IMR-90 (cell line): ENCODE results near the gene SPAG16. TPM values are rescaled to one million over a fixed set of nuclear protein-coding genes. Genes with fewer than 3 reads are reported as not detected.

Source experiments
- ATAC-seq: fragments of 200-7000 bp; cut with Tn5 transposase; 2 replicates; pipeline ENCODE4 v1.9.1; 2020; ENCODE audit warnings: low read depth, mild to moderate bottlenecking, moderate library complexity
- BruUV-seq: library from RNA; stranded (reverse); fragments of 400-500 nt; replicated peaks from 2 replicates; lab custom pipeline; 2021; lab: Mats Ljungman, UMichigan
- CTCF ChIA-PET: fragments of 300-600 bp; formaldehyde crosslinking; extraction: SDS; loops from one replicate; lab custom pipeline; 2021; ENCODE audit warnings: antibody characterized with exemption; lab: Yijun Ruan, JAX
- POLR2A ChIA-PET: fragments of 300-600 bp; sonication (Branson Sonifier 250); formaldehyde crosslinking; loops from one replicate; lab custom pipeline; 2022; ENCODE audit warnings: antibody characterized with exemption; ENCODE audit not compliant: unreplicated experiment; lab: Charles Lee
- DNase-seq: peaks from one replicate; pipeline ENCODE4 v3.0.0; 2013
- H2AFZ ChIP-seq: replicated peaks from 2 replicates; pipeline ENCODE3; 2013; ENCODE audit warnings: low read length, mild to moderate bottlenecking; ENCODE audit not compliant: poor library complexity
- H2AK5ac ChIP-seq: 2 replicates; pipeline ENCODE4 v1.6.1; 2013; ENCODE audit warnings: low read depth, low read length, inconsistent platforms
- H2AK9ac ChIP-seq: replicated peaks from 2 replicates; pipeline ENCODE3; 2013; ENCODE audit warnings: mild to moderate bottlenecking, low read depth, low read length, moderate library complexity; ENCODE audit not compliant: poor library complexity
- H2BK120ac ChIP-seq: 2 replicates; pipeline ENCODE4 v1.6.1; 2013; ENCODE audit warnings: low read depth, low read length, inconsistent platforms
- H2BK15ac ChIP-seq: 3 replicates; pipeline ENCODE4 v1.6.1; 2013; ENCODE audit warnings: low read depth, low read length, inconsistent platforms
- H2BK20ac ChIP-seq: 2 replicates; pipeline ENCODE4 v1.6.1; 2013; ENCODE audit warnings: low read depth, mild to moderate bottlenecking, inconsistent platforms, low read length, moderate library complexity
- H2BK5ac ChIP-seq: 2 replicates; pipeline ENCODE4 v1.6.1; 2013; ENCODE audit warnings: mild to moderate bottlenecking, low read depth, low read length, inconsistent platforms; ENCODE audit not compliant: poor library complexity, severe bottlenecking
- H3K14ac ChIP-seq: replicated peaks from 2 replicates; pipeline ENCODE4 v1.6.1; 2013; ENCODE audit warnings: low read depth, low read length, inconsistent platforms
- H3K18ac ChIP-seq: 2 replicates; pipeline ENCODE4 v1.6.1; 2013; ENCODE audit warnings: low read depth, low read length, control low read depth
- H3K23ac ChIP-seq: 2 replicates; pipeline ENCODE4 v1.6.1; 2013; ENCODE audit warnings: low read depth, low read length, inconsistent platforms
- H3K27ac ChIP-seq: 2 replicates; pipeline ENCODE4 v1.5.1; 2013; ENCODE audit warnings: mild to moderate bottlenecking, control low read depth, low read length; ENCODE audit not compliant: insufficient read depth
- H3K27me3 ChIP-seq: 2 replicates; pipeline ENCODE4 v1.6.1; 2013; ENCODE audit warnings: low read length; ENCODE audit not compliant: control insufficient read depth, insufficient read depth
- H3K36me3 ChIP-seq: 2 replicates; pipeline ENCODE4 v1.6.1; 2013; ENCODE audit warnings: low read length, mixed read lengths; ENCODE audit not compliant: control insufficient read depth, insufficient read depth
- H3K4ac ChIP-seq: 2 replicates; pipeline ENCODE4 v1.6.1; 2013; ENCODE audit warnings: low read depth, low read length, inconsistent platforms
- H3K4me1 ChIP-seq: 2 replicates; pipeline ENCODE4 v1.6.1; 2013; ENCODE audit warnings: low read length, mixed read lengths; ENCODE audit not compliant: control insufficient read depth, insufficient read depth
- H3K4me2 ChIP-seq: 2 replicates; pipeline ENCODE4 v1.6.1; 2013; ENCODE audit warnings: low read depth, mild to moderate bottlenecking, control low read depth, low read length, moderate library complexity
- H3K4me3 ChIP-seq: 2 replicates; pipeline ENCODE4 v1.5.1; 2013; ENCODE audit warnings: low read depth, mild to moderate bottlenecking, control low read depth, low read length, moderate library complexity; ENCODE audit not compliant: insufficient read depth
- H3K56ac ChIP-seq: 2 replicates; pipeline ENCODE4 v1.6.1; 2013; ENCODE audit warnings: low read length, inconsistent platforms; ENCODE audit not compliant: insufficient read depth; ENCODE audit errors: extremely low read depth
- H3K79me1 ChIP-seq, 2 experiments: 2 replicates each; pipeline ENCODE4 v1.6.1; 2013; ENCODE audit warnings: low read length in 2 of 2, inconsistent platforms in 1 of 2, low read depth in 1 of 2
- H3K9ac ChIP-seq: 2 replicates; pipeline ENCODE4 v1.6.1; 2013; ENCODE audit warnings: low read depth, low read length, control low read depth
- H3K9me1 ChIP-seq: 2 replicates; pipeline ENCODE4 v1.6.1; 2013; ENCODE audit warnings: low read length, inconsistent platforms; ENCODE audit not compliant: insufficient read depth
- H3K9me3 ChIP-seq: 2 replicates; pipeline ENCODE4 v1.6.1; 2013; ENCODE audit warnings: low read length; ENCODE audit not compliant: control insufficient read depth, insufficient read depth
- H4K20me1 ChIP-seq: 2 replicates; pipeline ENCODE4 v1.6.1; 2013; ENCODE audit warnings: low read length, inconsistent platforms; ENCODE audit not compliant: insufficient read depth
- H4K5ac ChIP-seq: 2 replicates; pipeline ENCODE4 v1.6.1; 2013; ENCODE audit warnings: mild to moderate bottlenecking, low read depth, low read length, control low read depth
- H4K8ac ChIP-seq, 2 experiments: 2 replicates each; pipeline ENCODE4 v1.6.1; 2013; ENCODE audit warnings: low read depth in 2 of 2, low read length in 2 of 2, control low read depth in 1 of 2, inconsistent platforms in 1 of 2
- H4K91ac ChIP-seq: 2 replicates; pipeline ENCODE4 v1.6.1; 2013; ENCODE audit warnings: low read depth, low read length, inconsistent platforms; ENCODE audit not compliant: insufficient read depth
- POLR2A ChIP-seq: IDR thresholded peaks from 2 replicates; pipeline ENCODE4 v1.6.1; 2012; ENCODE audit warnings: mild to moderate bottlenecking, low read depth, low read length
- RCOR1 ChIP-seq: IDR thresholded peaks from 2 replicates; pipeline ENCODE4 v1.6.1; 2012; ENCODE audit warnings: mild to moderate bottlenecking, low read length, improper control_type of control experiment; ENCODE audit not compliant: insufficient replicate concordance
- dilution Hi-C: fragments of 300-500 bp; cut with HindIII; formaldehyde crosslinking; loops from one replicate; pipeline ENCODE4 v1.14.3; 2018; ENCODE audit warnings: low sequenced_read_pairs; ENCODE audit not compliant: unreplicated experiment
- in situ Hi-C: fragments of 300-500 bp; cut with MboI; formaldehyde crosslinking; loops from 3 replicates; pipeline ENCODE4 v1.14.3; 2019; ENCODE audit warnings: low sequenced_read_pairs, inconsistent platforms, mixed read lengths
- intact Hi-C: fragments of 100-400 bp; cut with micrococcal nuclease; formaldehyde crosslinking; loops from 2 replicates; pipeline ENCODE4 v1.10.0; 2022
- polyA plus RNA-seq, 3 experiments: library from polyadenylated mRNA; depleted of rRNA; stranded (reverse); fragments of >200 nt; gene quantifications; 2 replicates each; pipeline ENCODE4 v1.2.3, GENCODE V29; 2012; ENCODE audit warnings: low replicate concordance in 1 of 3
- total RNA-seq: library from RNA; depleted of rRNA; stranded (reverse); fragments of >200 nt; gene quantifications from 2 replicates; pipeline ENCODE4 v1.2.3, GENCODE V29; 2012

Gene SPAG16
- total and polyA plus RNA-seq, 2 of the 4 experiments (the other 2 are of a cell fraction) = 7.3 to 13.5 TPM

- H4K8ac ChIP-seq = no peak overlapping the region
These were observed 948.9 kb downstream of the SPAG16 start for GRCh38 chr2:214233164-214233563.

More at GRCh38 chr2:214233164-214233563, 948.9 kb downstream of the SPAG16 start:
- Histone ChIP-seq H3K9ac (no peak overlapping the region), H3K14ac (no peak overlapping the region), H2BK15ac (no peak overlapping the region), H3K56ac (no peak overlapping the region), H4K20me1 (no peaks in the 10 kb centered on the region), H3K18ac (no peak overlapping the region), H3K36me3 (no peaks in the 10 kb centered on the region), H3K4me1 (no peaks in the 10 kb centered on the region), H2AK9ac (no peak overlapping the region), H3K79me1 (no peaks in the 10 kb centered on the region), H3K23ac (no peak overlapping the region), H3K27ac (no peak overlapping the region), H4K91ac (no peak overlapping the region), H3K4ac (no peak overlapping the region), H2BK5ac (no peak overlapping the region), H3K27me3 (no peaks in the 10 kb centered on the region), H3K9me1 (no peaks in the 10 kb centered on the region), H3K4me3 (no peak overlapping the region), H2BK120ac (no peak overlapping the region), H4K5ac (no peak overlapping the region), H3K4me2 (no peak overlapping the region), H2BK20ac (no peak overlapping the region), H2AFZ (no peak overlapping the region), H2AK5ac (no peak overlapping the region), H3K9me3 (no peaks in the 10 kb centered on the region)
- dilution Hi-C loops (no loop called here), intact Hi-C loops (no loop called here), in situ Hi-C loops (no loop called here)
- TF ChIP-seq RCOR1 = no peak
- TF ChIP-seq POLR2A = no peak
- POLR2A ChIA-PET = no interaction called here
- CTCF ChIA-PET = no interaction called here
- ATAC-seq = no peak
- BruUV-seq = no TSS peak
- no peak for DNase-seq
